Suprapubic skin (tissue), 4 donors: ENCODE measurements around the gene PRLR. TPM values are rescaled to one million over a fixed set of nuclear protein-coding genes. Genes with fewer than 3 reads are reported as not detected.

ENCODE experiments used
- DNase-seq, 2 donors: peaks; one replicate each; pipeline ENCODE4 v3.0.0-alpha.2; 2019; ENCODE audit warnings: low spot score in 2 of 2
- H3K27ac ChIP-seq: fragments of 200-600 bp; sonication (generic); one replicate; pipeline ENCODE4 v1.5.1; 2019
- H3K27me3 ChIP-seq: fragments of 200-600 bp; sonication (generic); one replicate; pipeline ENCODE4 v1.5.1; 2019
- H3K36me3 ChIP-seq: fragments of 200-600 bp; sonication (generic); one replicate; pipeline ENCODE4 v1.5.1; 2019
- H3K4me1 ChIP-seq: fragments of 200-600 bp; sonication (generic); one replicate; pipeline ENCODE4 v1.5.1; 2019
- H3K4me3 ChIP-seq: fragments of 200-600 bp; sonication (generic); one replicate; pipeline ENCODE4 v1.5.1; 2019; ENCODE audit warnings: mild to moderate bottlenecking
- H3K9me3 ChIP-seq: fragments of 200-600 bp; sonication (generic); one replicate; pipeline ENCODE4 v1.5.1; 2019
- CTCF ChIP-seq, 2 donors: fragments of 200-600 bp in 1 of 2; fragments of 450-650 bp in 1 of 2; sonication (generic) in 1 of 2; IDR thresholded peaks; one replicate each; pipeline ENCODE4 v1.5.1; 2016 to 2019; ENCODE audit warnings: antibody characterized with exemption in 2 of 2, mild to moderate bottlenecking in 1 of 2, moderate library complexity in 1 of 2
- EP300 ChIP-seq: sonication (generic); formaldehyde crosslinking; IDR thresholded peaks from one replicate; pipeline ENCODE4 v1.6.1; 2017; ENCODE audit warnings: antibody characterized with exemption
- POLR2A ChIP-seq, 2 donors: fragments of 450-650 bp; IDR thresholded peaks; one replicate each; pipeline ENCODE4 v1.6.1; 2017; ENCODE audit warnings: antibody characterized with exemption in 2 of 2, mild to moderate bottlenecking in 2 of 2, moderate library complexity in 2 of 2
- POLR2AphosphoS5 ChIP-seq, 3 donors: sonication (generic); formaldehyde crosslinking; IDR thresholded peaks; one replicate each; pipeline ENCODE4 v1.6.1; 2017; ENCODE audit warnings: antibody characterized with exemption in 3 of 3
- WGBS: methylation state at CpG from one replicate; pipeline ENCODE4 v1.1.5; 2018; 5-methylcytosine and 5-hydroxymethylcytosine counted together
- total RNA-seq, 4 donors: library from RNA; depleted of rRNA; stranded (reverse); fragments of >200 nt; gene quantifications; one replicate each; pipeline ENCODE4 v1.1.0, GENCODE V29; 2016

The PRLR gene
- total RNA-seq, 4 donors from 2014 or later = 8.0 to 18.7 (median 17.6) TPM

GRCh38 chr5:35016174-35017051, 213.9 kb downstream of the PRLR start:
- Histone ChIP-seq H3K9me3 (no peaks in the 10 kb centered on the region), H3K4me3 (no peak overlapping the region), H3K36me3 (no peaks in the 10 kb centered on the region), H3K27ac (no peak overlapping the region), H3K27me3 (no peaks in the 10 kb centered on the region), H3K4me1 (no peaks in the 10 kb centered on the region)
- no peak for DNase-seq
- WGBS = 52% methylated on average over 4 of the region's 4 CpGs
- TF ChIP-seq POLR2A (IDR thresholded peaks at IDR 0.05) (no peak), EP300 (no peak), CTCF (IDR thresholded peaks at IDR 0.05) (no peak), POLR2AphosphoS5 (IDR thresholded peaks at IDR 0.05) (no peak)

GRCh38 chr5:35015063-35015462, 215.2 kb downstream of the PRLR start:
- Histone ChIP-seq H3K4me3 (no peak overlapping the region), H3K9me3 (no peaks in the 10 kb centered on the region), H3K27me3 (no peaks in the 10 kb centered on the region), H3K27ac (no peak overlapping the region), H3K36me3 (no peaks in the 10 kb centered on the region), H3K4me1 (no peaks in the 10 kb centered on the region)
- WGBS = 84% methylated on average over 4 of the region's 4 CpGs
- DNase-seq = no peak
- TF ChIP-seq POLR2A (IDR thresholded peaks at IDR 0.05) = no peak
- no peak for TF ChIP-seq EP300
- no peak for TF ChIP-seq CTCF (IDR thresholded peaks at IDR 0.05)

- 89% methylated on average over 5 of the region's 5 CpGs for whole genome bisulfite sequencing
- H3K36me3 ChIP-seq = no peaks in the 10 kb centered on the region
- no peaks in the 10 kb centered on the region for H3K27me3 ChIP-seq
- H3K4me1 ChIP-seq = no peaks in the 10 kb centered on the region
- TF ChIP-seq POLR2AphosphoS5 (IDR thresholded peaks at IDR 0.05) = no peak
- TF ChIP-seq EP300 = no peak
- no peak for TF ChIP-seq POLR2A (IDR thresholded peaks at IDR 0.05)
- no peak for TF ChIP-seq CTCF (IDR thresholded peaks at IDR 0.05)
- no peak overlapping the region for H3K27ac ChIP-seq
- H3K9me3 ChIP-seq = no peaks in the 10 kb centered on the region
- H3K4me3 ChIP-seq = no peak overlapping the region
- no peak for DNase-seq
Measured at GRCh38 chr5:35012796-35013195, 217.5 kb downstream of the PRLR start.

GRCh38 chr5:35012365-35012764, 217.9 kb downstream of the PRLR start:
- 85% methylated on average over 3 of the region's 3 CpGs for WGBS
- Histone ChIP-seq H3K4me1 (no peaks in the 10 kb centered on the region), H3K27ac (no peak overlapping the region), H3K36me3 (no peaks in the 10 kb centered on the region), H3K9me3 (no peaks in the 10 kb centered on the region), H3K27me3 (no peaks in the 10 kb centered on the region), H3K4me3 (no peak overlapping the region)
- DNase-seq = no peak
- TF ChIP-seq POLR2AphosphoS5 (IDR thresholded peaks at IDR 0.05) = no peak
- TF ChIP-seq EP300 = no peak
- no peak for TF ChIP-seq CTCF (IDR thresholded peaks at IDR 0.05)
- TF ChIP-seq POLR2A (IDR thresholded peaks at IDR 0.05) = no peak

GRCh38 chr5:35010676-35011075, 219.6 kb downstream of the PRLR start:
- H3K27me3 ChIP-seq = no peaks in the 10 kb centered on the region
- no peak for DNase-seq
- TF ChIP-seq POLR2A (IDR thresholded peaks at IDR 0.05) = no peak
- TF ChIP-seq POLR2AphosphoS5 (IDR thresholded peaks at IDR 0.05) = no peak
- TF ChIP-seq CTCF (IDR thresholded peaks at IDR 0.05) = no peak
- no peak for TF ChIP-seq EP300

More at GRCh38 chr5:35010676-35011075, 219.6 kb downstream of the PRLR start:
- no peak overlapping the region for H3K27ac ChIP-seq
- H3K36me3 ChIP-seq = no peaks in the 10 kb centered on the region
- H3K9me3 ChIP-seq = no peaks in the 10 kb centered on the region
- H3K4me3 ChIP-seq = no peak overlapping the region
- no peaks in the 10 kb centered on the region for H3K4me1 ChIP-seq
